HEK293T (cell line): ENCODE results near the gene ELOB.

Experiments
- CTCF ChIA-PET: fragments of 350-600 bp; formaldehyde crosslinking; extraction: SDS; loops from one replicate; lab custom pipeline; 2021; ENCODE audit warnings: antibody characterized with exemption, inconsistent platforms; lab: Yijun Ruan, JAX
- POLR2A ChIA-PET: fragments of 350-600 bp; formaldehyde crosslinking; extraction: SDS; loops from one replicate; lab custom pipeline; 2020; ENCODE audit warnings: antibody characterized with exemption, inconsistent platforms; lab: Yijun Ruan, JAX
- DNase-seq: peaks from one replicate; pipeline ENCODE4 v3.0.0; 2012; ENCODE audit warnings: mixed read lengths; ENCODE audit errors: extremely low spot score
- ARNT ChIP-seq: fragments of 450-650 bp; IDR thresholded peaks from 2 replicates; pipeline ENCODE4 v1.6.1; 2017; ENCODE audit warnings: mild to moderate bottlenecking
- BHLHE40 ChIP-seq: fragments of 450-650 bp; IDR thresholded peaks from 2 replicates; pipeline ENCODE4 v1.6.1; 2016; ENCODE audit warnings: mild to moderate bottlenecking, moderate library complexity, borderline replicate concordance
- CTBP1 ChIP-seq: fragments of 450-650 bp; IDR thresholded peaks from 2 replicates; pipeline ENCODE4 v1.6.1; 2016; ENCODE audit warnings: borderline replicate concordance
- ELF4 ChIP-seq: fragments of 450-650 bp; IDR thresholded peaks from 2 replicates; pipeline ENCODE4 v1.6.1; 2017; ENCODE audit warnings: antibody characterized with exemption
- FOXA1 ChIP-seq: fragments of 450-650 bp; IDR thresholded peaks from 2 replicates; pipeline ENCODE4 v1.6.1; 2016; ENCODE audit warnings: mild to moderate bottlenecking
- FOXK2 ChIP-seq: fragments of 450-650 bp; IDR thresholded peaks from 2 replicates; pipeline ENCODE4 v1.6.1; 2016; ENCODE audit warnings: mild to moderate bottlenecking
- FOXM1 ChIP-seq: fragments of 450-650 bp; IDR thresholded peaks from 2 replicates; pipeline ENCODE4 v1.6.1; 2017; ENCODE audit warnings: mild to moderate bottlenecking, borderline replicate concordance
- HDGF ChIP-seq: fragments of 450-650 bp; IDR thresholded peaks from 2 replicates; pipeline ENCODE4 v1.6.1; 2017; ENCODE audit warnings: antibody characterized with exemption, borderline replicate concordance
- L3MBTL2 ChIP-seq: fragments of 450-650 bp; conservative IDR thresholded peaks from 2 replicates; pipeline ENCODE4 v1.6.1; 2016; ENCODE audit warnings: mild to moderate bottlenecking
- LEF1 ChIP-seq: fragments of 450-650 bp; IDR thresholded peaks from 2 replicates; pipeline ENCODE4 v1.6.1; 2017; ENCODE audit warnings: mild to moderate bottlenecking, borderline replicate concordance
- NFRKB ChIP-seq: fragments of 450-650 bp; IDR thresholded peaks from 2 replicates; pipeline ENCODE4 v1.6.1; 2016; ENCODE audit warnings: mild to moderate bottlenecking, moderate library complexity
- SP1 ChIP-seq: fragments of 450-650 bp; IDR thresholded peaks from 2 replicates; pipeline ENCODE4 v1.6.1; 2017
- SUZ12 ChIP-seq: fragments of 450-650 bp; IDR thresholded peaks from 2 replicates; pipeline ENCODE4 v1.6.1; 2016; ENCODE audit warnings: mild to moderate bottlenecking
- TARDBP ChIP-seq: fragments of 450-650 bp; IDR thresholded peaks from 2 replicates; pipeline ENCODE4 v1.6.1; 2016
- ZNF384 ChIP-seq: fragments of 450-650 bp; IDR thresholded peaks from 2 replicates; pipeline ENCODE4 v1.6.1; 2016
- TF ChIP-seq, protein P1 (sequence below): fragments of 450-650 bp; IDR thresholded peaks from 2 replicates; pipeline ENCODE4 v1.6.1; 2016

The ELOB gene

GRCh38 chr16:2804728-2805127 is 27.6 kb upstream of the ELOB start:
- no peak for DNase-seq
- POLR2A ChIA-PET = no interaction called here
- CTCF ChIA-PET = no interaction called here
- TF ChIP-seq ZNF384 (no peak), LEF1 (no peak), FOXK2 (no peak), FOXM1 (no peak), BHLHE40 (no peak), FOXA1 (no peak), CTBP1 (no peak), SP1 (no peak), ARNT (no peak), NFRKB (no peak), L3MBTL2 (no peak), TARDBP (no peak), SUZ12 (no peak), ELF4 (no peak), HDGF (no peak)
- TF ChIP-seq, protein P1, sequence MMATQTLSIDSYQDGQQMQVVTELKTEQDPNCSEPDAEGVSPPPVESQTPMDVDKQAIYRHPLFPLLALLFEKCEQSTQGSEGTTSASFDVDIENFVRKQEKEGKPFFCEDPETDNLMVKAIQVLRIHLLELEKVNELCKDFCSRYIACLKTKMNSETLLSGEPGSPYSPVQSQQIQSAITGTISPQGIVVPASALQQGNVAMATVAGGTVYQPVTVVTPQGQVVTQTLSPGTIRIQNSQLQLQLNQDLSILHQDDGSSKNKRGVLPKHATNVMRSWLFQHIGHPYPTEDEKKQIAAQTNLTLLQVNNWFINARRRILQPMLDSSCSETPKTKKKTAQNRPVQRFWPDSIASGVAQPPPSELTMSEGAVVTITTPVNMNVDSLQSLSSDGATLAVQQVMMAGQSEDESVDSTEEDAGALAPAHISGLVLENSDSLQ = no peak

DNA sequence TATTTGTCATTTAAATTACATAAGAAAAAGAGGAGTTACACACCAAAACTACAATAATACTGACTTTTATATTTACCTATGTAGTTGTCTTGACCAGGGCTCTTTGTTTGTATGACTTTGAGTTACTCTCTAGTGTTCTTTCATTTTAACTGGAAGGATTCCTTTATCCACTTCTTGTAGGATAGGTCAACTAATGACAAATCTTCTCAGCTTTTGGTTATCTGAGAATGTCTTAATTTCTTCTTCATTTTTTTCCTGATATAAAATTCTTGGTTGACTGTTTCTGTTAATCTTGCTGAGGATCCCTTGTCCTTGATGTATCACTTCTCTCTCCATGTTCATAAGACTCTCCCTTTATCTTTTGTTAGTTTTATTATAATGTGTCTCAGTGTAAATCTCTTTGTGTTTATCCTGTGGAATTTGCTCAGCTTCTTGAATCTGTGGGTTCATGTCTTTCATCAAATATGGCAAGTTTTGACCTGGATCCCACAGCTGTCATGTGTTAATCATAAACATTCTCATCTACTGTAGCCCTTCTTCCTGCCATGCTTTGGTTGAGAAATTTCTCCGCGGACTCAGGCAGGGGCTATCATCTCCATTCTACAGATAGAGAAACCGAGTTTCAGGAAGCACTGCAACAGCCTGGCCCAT is 26.6 kb upstream of the ELOB start:
- TF ChIP-seq TARDBP (no peak), CTBP1 (no peak), SP1 (no peak), FOXM1 (no peak), ARNT (no peak), FOXA1 (no peak), ZNF384 (no peak), BHLHE40 (no peak), FOXK2 (no peak)
- CTCF ChIA-PET = no interaction called here
- DNase-seq = no peak
- POLR2A ChIA-PET = no interaction called here

DNA sequence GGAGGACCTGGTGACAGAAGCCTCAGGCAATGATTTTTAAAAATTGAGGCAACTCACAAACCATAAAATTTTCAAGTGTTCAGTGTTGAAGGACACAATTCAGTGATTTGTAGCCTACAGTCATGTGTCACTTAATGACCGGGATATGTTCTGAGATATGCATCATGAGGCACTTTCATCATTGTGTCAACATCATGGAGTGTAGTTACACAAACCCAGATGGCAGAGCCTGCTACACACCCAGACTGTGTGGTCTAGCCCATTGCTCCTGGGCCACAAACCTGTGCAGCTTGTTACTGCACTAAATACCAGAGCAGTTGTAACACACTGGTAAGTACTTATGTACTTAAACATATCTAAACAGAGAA is 22.8 kb upstream of the ELOB start:
- POLR2A ChIA-PET = interaction anchor here (0.7 to 1.7 kb wide), 2 partner anchors 22 to 68 kb away, joined by 3 to 10 read pairs; partner anchors contain the start of gene ELOB
- TF ChIP-seq, protein P1 = peak; percentile 50
- TF ChIP-seq TARDBP = no peak
- DNase-seq = no peak
- CTCF ChIA-PET = interaction anchor here (0.6 kb wide), 1 partner anchor 154 kb away, joined by 3 read pairs; no protein-coding TSS in a partner anchor

DNA sequence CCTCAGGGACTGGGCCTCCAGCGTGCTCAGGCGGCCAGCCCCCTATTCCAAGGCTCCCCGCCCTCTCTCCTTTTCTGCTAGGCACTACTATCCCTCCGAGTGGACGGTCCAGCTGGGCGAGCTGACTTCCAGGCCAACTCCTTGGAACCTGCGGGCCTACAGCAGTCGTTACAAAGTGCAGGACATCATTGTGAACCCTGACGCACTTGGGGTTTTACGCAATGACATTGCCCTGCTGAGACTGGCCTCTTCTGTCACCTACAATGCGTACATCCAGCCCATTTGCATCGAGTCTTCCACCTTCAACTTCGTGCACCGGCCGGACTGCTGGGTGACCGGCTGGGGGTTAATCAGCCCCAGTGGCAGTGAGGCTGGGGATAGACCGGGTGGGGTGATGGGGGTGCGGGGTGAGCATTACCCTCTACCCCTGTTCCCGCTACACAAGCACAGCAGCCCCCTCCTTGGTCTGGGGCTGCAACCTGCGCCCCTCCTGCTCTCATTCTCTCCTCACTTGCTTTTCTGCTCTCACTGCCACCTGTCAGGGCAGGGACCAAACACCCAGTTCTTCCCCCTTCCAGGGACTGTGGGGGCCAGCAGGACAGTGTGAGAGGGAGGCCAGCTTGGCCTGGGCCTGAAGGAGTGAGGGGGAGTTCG is 22.3 kb upstream of the ELOB start:
- TF ChIP-seq BHLHE40 (no peak), SP1 (no peak), NFRKB (no peak), HDGF (no peak), FOXM1 (no peak)
- no peak for DNase-seq
- ChIA-PET CTCF (interaction anchor here (0.6 kb wide), 1 partner anchor 154 kb away, joined by 3 read pairs; no protein-coding TSS in a partner anchor), POLR2A (interaction anchor here (0.7 to 1.7 kb wide), 4 partner anchors 21 to 69 kb away, joined by 3 to 10 read pairs (median 5); partner anchors contain the start of genes ELOB and SRRM2)

DNA sequence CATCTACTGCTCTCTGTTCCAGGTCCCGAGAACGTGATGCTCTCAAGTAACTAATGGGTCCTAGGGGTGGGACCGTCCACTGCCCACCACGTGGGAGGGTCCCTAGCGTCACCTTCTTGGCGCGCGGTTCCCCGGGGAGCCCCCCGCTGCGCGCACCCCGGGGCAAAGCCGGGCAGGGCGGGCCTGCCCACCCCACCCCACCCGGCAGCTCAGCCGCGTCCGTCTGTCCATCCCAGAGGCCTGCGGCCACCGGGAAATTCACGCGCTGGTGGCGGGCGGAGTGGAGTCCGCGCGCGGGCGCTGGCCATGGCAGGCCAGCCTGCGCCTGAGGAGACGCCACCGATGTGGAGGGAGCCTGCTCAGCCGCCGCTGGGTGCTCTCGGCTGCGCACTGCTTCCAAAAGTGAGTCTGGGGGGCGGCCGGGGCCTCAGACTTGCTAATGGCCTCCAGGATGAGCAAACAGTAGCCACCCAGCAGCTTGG is 21.7 kb upstream of the ELOB start:
- no peak for TF ChIP-seq SUZ12
- TF ChIP-seq BHLHE40 = no peak
- TF ChIP-seq HDGF = no peak
- TF ChIP-seq L3MBTL2 = no peak
- no peak for TF ChIP-seq LEF1
- no peak for TF ChIP-seq SP1
- no peak for TF ChIP-seq NFRKB
- TF ChIP-seq ELF4 = no peak
- no peak for TF ChIP-seq FOXA1
- no peak for TF ChIP-seq ZNF384
- TF ChIP-seq TARDBP = no peak
- no peak for TF ChIP-seq FOXM1
- DNase-seq = no peak
- ChIA-PET CTCF (no interaction called here), POLR2A (interaction anchor here (1.2 to 1.5 kb wide), 2 partner anchors 21 to 47 kb away, joined by 4 to 6 read pairs; partner anchors contain the start of gene SRRM2)

DNA sequence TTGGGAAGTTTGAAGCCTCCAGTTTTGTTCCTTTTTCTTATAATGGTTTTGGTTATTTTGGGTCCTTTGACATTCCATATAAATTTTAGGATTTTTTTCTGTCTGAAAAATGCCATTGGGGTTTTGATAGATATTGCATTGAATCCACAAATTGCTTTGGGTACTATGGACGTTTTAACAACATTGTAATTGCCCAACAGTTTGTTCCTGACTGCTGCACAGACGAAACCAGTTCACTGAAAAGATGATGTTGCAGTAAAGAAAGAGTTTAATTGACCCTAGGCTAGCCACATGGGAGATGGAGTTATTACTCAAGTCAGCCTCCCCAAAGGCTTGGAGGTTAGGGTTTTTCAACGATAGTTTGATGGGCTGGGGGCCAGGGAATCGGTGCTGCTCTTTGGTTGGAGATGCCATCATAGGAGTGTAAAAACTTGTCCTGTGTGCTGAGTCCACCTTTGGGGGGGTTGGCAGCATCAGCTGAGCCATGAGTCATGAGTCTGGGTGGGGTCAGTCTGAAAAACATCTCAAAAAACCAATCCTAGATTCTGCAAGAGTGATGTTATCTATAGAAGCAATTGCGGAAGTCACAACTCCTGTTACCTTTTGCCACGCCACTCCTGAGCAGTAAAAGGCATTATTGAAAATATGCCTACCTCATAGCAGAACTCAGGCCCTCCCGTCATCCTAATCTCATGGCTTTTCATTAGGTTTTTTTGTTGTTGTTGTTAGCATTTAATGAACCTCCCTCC is 18.5 kb upstream of the ELOB start:
- DNase-seq = no peak
- ChIA-PET CTCF (no interaction called here), POLR2A (interaction anchor here (1.2 kb wide), 1 partner anchor 43 kb away, joined by 4 read pairs; the partner anchor contains the start of gene SRRM2)
- TF ChIP-seq SUZ12 (no peak), SP1 (no peak), L3MBTL2 (no peak), ZNF384 (no peak), TARDBP (no peak)
